WTC11 (cell line): ENCODE results near the gene COL19A1. TPM values are rescaled to one million over a fixed set of nuclear protein-coding genes. Genes with fewer than 3 reads are reported as not detected.
"Not testable (repeated sequence)": the region's sequence is repeated elsewhere in the genome, so short reads cannot be mapped to it uniquely, and the experiment has no call there.

ENCODE experiments used
- ATAC-seq: fragments of 200-7000 bp; cut with Tn5 transposase; 2 replicates; pipeline ENCODE4 v1.10.0; 2021; ENCODE audit warnings: mild to moderate bottlenecking, moderate library complexity
- CTCF ChIA-PET: fragments of 300-600 bp; sonication (Branson Sonifier 250); formaldehyde crosslinking; loops from one replicate; lab custom pipeline; 2021; ENCODE audit warnings: antibody characterized with exemption; lab: Charles Lee
- POLR2A ChIA-PET: fragments of 350-600 bp; sonication (Branson Sonifier 250); formaldehyde crosslinking; loops from one replicate; lab custom pipeline; 2021; ENCODE audit warnings: antibody characterized with exemption; lab: Charles Lee
- DNase-seq: peaks from one replicate; pipeline ENCODE4 v3.0.0; 2021; ENCODE audit warnings: low spot score
- H3K27ac Mint-ChIP-seq: 2 replicates; pipeline ENCODE4 v1.8.0; 2021; ENCODE audit warnings: mixed read lengths
- H3K27me3 Mint-ChIP-seq: 2 replicates; pipeline ENCODE4 v1.8.0; 2021; ENCODE audit warnings: low read depth, mild to moderate bottlenecking, moderate library complexity, mixed read lengths
- H3K36me3 Mint-ChIP-seq: 2 replicates; pipeline ENCODE4 v1.8.0; 2021; ENCODE audit warnings: mixed read lengths
- H3K4me1 Mint-ChIP-seq: 2 replicates; pipeline ENCODE4 v1.8.0; 2022; ENCODE audit warnings: mixed read lengths
- H3K4me3 Mint-ChIP-seq: 2 replicates; pipeline ENCODE4 v1.8.0; 2021; ENCODE audit warnings: mild to moderate bottlenecking, moderate library complexity, mixed read lengths
- H3K9me3 Mint-ChIP-seq: 2 replicates; pipeline ENCODE4 v1.8.0; 2021; ENCODE audit warnings: mixed read lengths
- EMX1 ChIP-seq: fragments of 250-450 bp; sonication (Bioruptor Pico); IDR thresholded peaks from 2 replicates; pipeline ENCODE4 v1.8.0; 2021; ENCODE audit warnings: mild to moderate bottlenecking
- JAZF1 ChIP-seq: fragments of 250-450 bp; sonication (Bioruptor Pico); IDR thresholded peaks from 2 replicates; pipeline ENCODE4 v1.9.0; 2021; ENCODE audit warnings: moderate library complexity, mild to moderate bottlenecking, inconsistent platforms
- KAT7 ChIP-seq: sonication (generic); formaldehyde crosslinking; IDR thresholded peaks from 2 replicates; pipeline ENCODE4 v1.8.1; 2023; ENCODE audit warnings: missing genetic modification reagents, mild to moderate bottlenecking, borderline replicate concordance
- MXD4 ChIP-seq: fragments of 250-450 bp; sonication (Bioruptor Pico); IDR thresholded peaks from 2 replicates; pipeline ENCODE4 v1.8.0; 2021; ENCODE audit warnings: mild to moderate bottlenecking, moderate library complexity, borderline replicate concordance
- NFATC4 ChIP-seq: fragments of 250-450 bp; sonication (Bioruptor Pico); IDR thresholded peaks from 2 replicates; pipeline ENCODE4 v1.9.0; 2021; ENCODE audit warnings: mild to moderate bottlenecking
- SMAD4 ChIP-seq: sonication (generic); formaldehyde crosslinking; IDR thresholded peaks from 2 replicates; pipeline ENCODE4 v1.8.0; 2022; ENCODE audit warnings: mild to moderate bottlenecking, missing genetic modification reagents
- SOX15 ChIP-seq: fragments of 250-450 bp; sonication (Bioruptor Pico); IDR thresholded peaks from 2 replicates; pipeline ENCODE4 v1.9.0; 2021; ENCODE audit warnings: mild to moderate bottlenecking
- TEAD1 ChIP-seq: sonication (generic); formaldehyde crosslinking; IDR thresholded peaks from 2 replicates; pipeline ENCODE4 v1.8.0; 2022; ENCODE audit warnings: mild to moderate bottlenecking, missing genetic modification reagents
- ZNF121 ChIP-seq: sonication (generic); formaldehyde crosslinking; IDR thresholded peaks from 2 replicates; pipeline ENCODE4 v1.8.0; 2023; ENCODE audit warnings: missing genetic modification reagents
- total RNA-seq: library from RNA; stranded (reverse); gene quantifications from 3 replicates; pipeline ENCODE4 v1.2.3, GENCODE V29; 2021
- TF ChIP-seq, protein P1 (sequence below): sonication (generic); formaldehyde crosslinking; IDR thresholded peaks from 2 replicates; pipeline ENCODE4 v1.8.0; 2023; ENCODE audit warnings: mild to moderate bottlenecking, missing genetic modification reagents
- TF ChIP-seq, protein P2 (sequence below): sonication (generic); formaldehyde crosslinking; IDR thresholded peaks from 2 replicates; pipeline ENCODE4 v1.8.1; 2022; ENCODE audit warnings: mild to moderate bottlenecking, moderate library complexity, missing genetic modification reagents
- TF ChIP-seq, protein P3 (sequence below): sonication (generic); formaldehyde crosslinking; IDR thresholded peaks from 2 replicates; pipeline ENCODE4 v1.8.1; 2022; ENCODE audit warnings: missing genetic modification reagents, borderline replicate concordance
- TF ChIP-seq, protein P4 (sequence below): sonication (generic); formaldehyde crosslinking; IDR thresholded peaks from 2 replicates; pipeline ENCODE4 v1.8.1; 2022; ENCODE audit warnings: low read depth, missing genetic modification reagents, borderline replicate concordance
- TF ChIP-seq, protein P5 (sequence below): sonication (generic); formaldehyde crosslinking; IDR thresholded peaks from 2 replicates; pipeline ENCODE4 v1.8.1; 2023; ENCODE audit warnings: mild to moderate bottlenecking, moderate library complexity, missing genetic modification reagents
- TF ChIP-seq, protein P6 (sequence below): sonication (generic); formaldehyde crosslinking; IDR thresholded peaks from 2 replicates; pipeline ENCODE4 v1.8.0; 2022; ENCODE audit warnings: missing genetic modification reagents

COL19A1 gene
- total RNA-seq, 1 experiment from 2014 or later = not detected

DNA sequence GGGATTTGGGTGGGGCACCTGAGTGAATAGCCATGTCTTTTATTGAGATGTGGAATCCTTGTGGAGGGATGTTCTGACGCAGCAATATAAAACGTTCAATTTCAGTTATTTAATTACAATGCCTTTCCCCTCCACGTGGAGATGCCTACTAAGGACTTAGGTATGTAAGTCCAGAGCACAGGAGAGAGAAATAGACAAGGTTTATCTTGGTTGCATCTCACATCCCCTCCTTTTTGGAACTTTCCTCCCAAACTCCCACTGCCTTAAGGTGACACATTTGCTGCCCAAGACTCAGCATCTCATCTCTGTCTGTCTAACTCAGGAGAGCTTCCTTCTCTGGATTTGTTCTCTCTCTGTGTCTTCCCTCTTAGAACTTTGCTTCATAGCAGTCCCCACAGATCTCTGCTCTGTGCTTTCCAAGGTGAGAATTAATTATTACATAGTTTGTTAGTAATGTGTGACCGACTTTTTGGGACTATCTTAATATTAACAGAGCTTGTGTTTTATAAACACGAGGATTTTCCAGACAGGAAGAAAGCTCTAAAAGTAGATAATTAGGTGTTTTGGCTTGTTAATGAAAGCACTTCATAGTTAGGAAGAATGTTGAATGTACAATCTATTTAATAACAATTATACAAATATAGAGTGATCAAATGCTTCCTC lies 52.6 kb downstream of the COL19A1 start:
- ChIA-PET CTCF (no interaction called here), POLR2A (no interaction called here)
- no peak for DNase-seq
- TF ChIP-seq NFATC4 (CRISPR knock-in tag) = no peak
- TF ChIP-seq, protein P1, sequence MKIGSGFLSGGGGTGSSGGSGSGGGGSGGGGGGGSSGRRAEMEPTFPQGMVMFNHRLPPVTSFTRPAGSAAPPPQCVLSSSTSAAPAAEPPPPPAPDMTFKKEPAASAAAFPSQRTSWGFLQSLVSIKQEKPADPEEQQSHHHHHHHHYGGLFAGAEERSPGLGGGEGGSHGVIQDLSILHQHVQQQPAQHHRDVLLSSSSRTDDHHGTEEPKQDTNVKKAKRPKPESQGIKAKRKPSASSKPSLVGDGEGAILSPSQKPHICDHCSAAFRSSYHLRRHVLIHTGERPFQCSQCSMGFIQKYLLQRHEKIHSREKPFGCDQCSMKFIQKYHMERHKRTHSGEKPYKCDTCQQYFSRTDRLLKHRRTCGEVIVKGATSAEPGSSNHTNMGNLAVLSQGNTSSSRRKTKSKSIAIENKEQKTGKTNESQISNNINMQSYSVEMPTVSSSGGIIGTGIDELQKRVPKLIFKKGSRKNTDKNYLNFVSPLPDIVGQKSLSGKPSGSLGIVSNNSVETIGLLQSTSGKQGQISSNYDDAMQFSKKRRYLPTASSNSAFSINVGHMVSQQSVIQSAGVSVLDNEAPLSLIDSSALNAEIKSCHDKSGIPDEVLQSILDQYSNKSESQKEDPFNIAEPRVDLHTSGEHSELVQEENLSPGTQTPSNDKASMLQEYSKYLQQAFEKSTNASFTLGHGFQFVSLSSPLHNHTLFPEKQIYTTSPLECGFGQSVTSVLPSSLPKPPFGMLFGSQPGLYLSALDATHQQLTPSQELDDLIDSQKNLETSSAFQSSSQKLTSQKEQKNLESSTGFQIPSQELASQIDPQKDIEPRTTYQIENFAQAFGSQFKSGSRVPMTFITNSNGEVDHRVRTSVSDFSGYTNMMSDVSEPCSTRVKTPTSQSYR (CRISPR knock-in tag) = no peak
- TF ChIP-seq, protein P2, sequence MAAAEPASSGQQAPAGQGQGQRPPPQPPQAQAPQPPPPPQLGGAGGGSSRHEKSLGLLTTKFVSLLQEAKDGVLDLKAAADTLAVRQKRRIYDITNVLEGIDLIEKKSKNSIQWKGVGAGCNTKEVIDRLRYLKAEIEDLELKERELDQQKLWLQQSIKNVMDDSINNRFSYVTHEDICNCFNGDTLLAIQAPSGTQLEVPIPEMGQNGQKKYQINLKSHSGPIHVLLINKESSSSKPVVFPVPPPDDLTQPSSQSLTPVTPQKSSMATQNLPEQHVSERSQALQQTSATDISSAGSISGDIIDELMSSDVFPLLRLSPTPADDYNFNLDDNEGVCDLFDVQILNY (CRISPR knock-in tag) = no peak
- TF ChIP-seq, protein P3, sequence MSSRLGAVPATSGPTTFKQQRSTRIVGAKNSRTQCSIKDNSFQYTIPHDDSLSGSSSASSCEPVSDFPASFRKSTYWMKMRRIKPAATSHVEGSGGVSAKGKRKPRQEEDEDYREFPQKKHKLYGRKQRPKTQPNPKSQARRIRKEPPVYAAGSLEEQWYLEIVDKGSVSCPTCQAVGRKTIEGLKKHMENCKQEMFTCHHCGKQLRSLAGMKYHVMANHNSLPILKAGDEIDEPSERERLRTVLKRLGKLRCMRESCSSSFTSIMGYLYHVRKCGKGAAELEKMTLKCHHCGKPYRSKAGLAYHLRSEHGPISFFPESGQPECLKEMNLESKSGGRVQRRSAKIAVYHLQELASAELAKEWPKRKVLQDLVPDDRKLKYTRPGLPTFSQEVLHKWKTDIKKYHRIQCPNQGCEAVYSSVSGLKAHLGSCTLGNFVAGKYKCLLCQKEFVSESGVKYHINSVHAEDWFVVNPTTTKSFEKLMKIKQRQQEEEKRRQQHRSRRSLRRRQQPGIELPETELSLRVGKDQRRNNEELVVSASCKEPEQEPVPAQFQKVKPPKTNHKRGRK (CRISPR knock-in tag) = no peak
- peaks cover 10% of the 10 kb centered on the region for H3K4me1 Mint-ChIP-seq
- H3K27me3 Mint-ChIP-seq = no peaks in the 10 kb centered on the region
- H3K27ac Mint-ChIP-seq = no peak overlapping the region
- no peaks in the 10 kb centered on the region for H3K36me3 Mint-ChIP-seq
- no peak for ATAC-seq
- H3K9me3 Mint-ChIP-seq = peaks cover 4% of the 10 kb centered on the region
- no peak overlapping the region for H3K4me3 Mint-ChIP-seq

DNA sequence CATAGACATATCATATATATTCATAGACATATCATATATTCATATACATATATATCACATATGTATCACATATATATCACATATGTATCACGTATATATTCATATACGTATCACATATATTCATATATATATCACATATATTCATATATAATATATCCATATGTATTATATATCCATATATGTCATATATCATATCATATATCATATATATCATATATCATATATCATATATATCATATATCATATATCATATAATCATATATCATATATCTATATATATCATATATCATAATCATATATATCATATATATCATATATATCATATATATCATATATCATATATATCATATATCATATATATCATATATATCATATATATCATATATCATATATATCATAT lies 54.7 kb downstream of the COL19A1 start:
- H3K4me1 Mint-ChIP-seq, H3K4me3 Mint-ChIP-seq, H3K27me3 Mint-ChIP-seq, CTCF ChIA-PET, POLR2A ChIA-PET, H3K27ac Mint-ChIP-seq, DNase-seq, ATAC-seq: not testable (repeated sequence)
- Mint-ChIP-seq H3K36me3 (peaks cover 10% of the 10 kb centered on the region; the same call in 1 of the 2 replicates), H3K9me3 (peaks cover 11% of the 10 kb centered on the region)

DNA sequence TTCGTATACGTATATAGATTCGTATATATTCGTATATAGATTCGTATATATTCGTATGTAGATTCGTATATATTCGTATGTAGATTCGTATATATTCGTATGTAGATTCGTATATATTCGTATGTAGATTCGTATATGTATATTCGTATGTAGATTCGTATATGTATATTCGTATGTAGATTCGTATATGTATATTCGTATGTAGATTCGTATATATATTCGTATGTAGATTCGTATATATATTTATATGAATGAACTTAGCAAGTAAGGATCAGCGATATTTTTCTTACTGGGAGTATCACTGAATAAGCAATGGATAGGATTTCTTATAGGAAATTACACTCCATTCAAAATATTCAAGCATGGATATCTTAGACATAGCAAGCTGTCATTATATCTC lies 55.3 kb downstream of the COL19A1 start:
- POLR2A ChIA-PET, ATAC-seq: not testable (repeated sequence)

DNA sequence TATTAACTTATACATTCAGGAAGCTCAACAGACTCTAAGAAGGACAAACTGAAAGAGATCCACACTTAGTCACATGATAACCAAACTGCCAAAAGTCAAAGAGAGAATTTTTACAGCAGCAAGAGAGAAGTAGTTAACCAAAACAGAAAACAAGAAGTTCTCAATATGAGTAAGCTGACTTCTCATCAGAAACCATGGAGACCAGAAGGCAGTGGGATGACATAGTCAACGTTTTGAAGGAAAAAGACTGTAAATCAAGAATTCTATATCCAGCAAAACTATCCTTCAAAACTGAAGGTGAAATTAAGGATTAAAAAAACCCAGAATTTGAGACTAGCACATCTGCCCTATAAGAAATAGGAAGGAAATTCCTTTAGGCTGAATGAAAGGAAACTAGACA lies 60.4 kb downstream of the COL19A1 start:
- CTCF ChIA-PET = no interaction called here

More for the DNA sequence above, 55.3 kb downstream of the COL19A1 start:
- Mint-ChIP-seq H3K36me3 (peaks cover 10% of the 10 kb centered on the region; the same call in 1 of the 2 replicates), H3K9me3 (peaks cover 16% of the 10 kb centered on the region)
- CTCF ChIA-PET = interaction anchor here (0.7 kb wide), 1 partner anchor 8 kb away, joined by 3 read pairs; no protein-coding TSS in a partner anchor
- not testable (repeated sequence) for H3K27me3 Mint-ChIP-seq, H3K4me3 Mint-ChIP-seq, H3K4me1 Mint-ChIP-seq, H3K27ac Mint-ChIP-seq, DNase-seq

More for the DNA sequence above, 60.4 kb downstream of the COL19A1 start:
- no peaks in the 10 kb centered on the region for H3K4me1 Mint-ChIP-seq
- no peak for DNase-seq
- TF ChIP-seq MXD4 (CRISPR knock-in tag) = no peak
- no peak for TF ChIP-seq TEAD1 (CRISPR knock-in tag)
- TF ChIP-seq, protein P4, sequence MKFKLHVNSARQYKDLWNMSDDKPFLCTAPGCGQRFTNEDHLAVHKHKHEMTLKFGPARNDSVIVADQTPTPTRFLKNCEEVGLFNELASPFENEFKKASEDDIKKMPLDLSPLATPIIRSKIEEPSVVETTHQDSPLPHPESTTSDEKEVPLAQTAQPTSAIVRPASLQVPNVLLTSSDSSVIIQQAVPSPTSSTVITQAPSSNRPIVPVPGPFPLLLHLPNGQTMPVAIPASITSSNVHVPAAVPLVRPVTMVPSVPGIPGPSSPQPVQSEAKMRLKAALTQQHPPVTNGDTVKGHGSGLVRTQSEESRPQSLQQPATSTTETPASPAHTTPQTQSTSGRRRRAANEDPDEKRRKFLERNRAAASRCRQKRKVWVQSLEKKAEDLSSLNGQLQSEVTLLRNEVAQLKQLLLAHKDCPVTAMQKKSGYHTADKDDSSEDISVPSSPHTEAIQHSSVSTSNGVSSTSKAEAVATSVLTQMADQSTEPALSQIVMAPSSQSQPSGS (CRISPR knock-in tag) = no peak
- TF ChIP-seq JAZF1 = no peak
- TF ChIP-seq, protein P5, sequence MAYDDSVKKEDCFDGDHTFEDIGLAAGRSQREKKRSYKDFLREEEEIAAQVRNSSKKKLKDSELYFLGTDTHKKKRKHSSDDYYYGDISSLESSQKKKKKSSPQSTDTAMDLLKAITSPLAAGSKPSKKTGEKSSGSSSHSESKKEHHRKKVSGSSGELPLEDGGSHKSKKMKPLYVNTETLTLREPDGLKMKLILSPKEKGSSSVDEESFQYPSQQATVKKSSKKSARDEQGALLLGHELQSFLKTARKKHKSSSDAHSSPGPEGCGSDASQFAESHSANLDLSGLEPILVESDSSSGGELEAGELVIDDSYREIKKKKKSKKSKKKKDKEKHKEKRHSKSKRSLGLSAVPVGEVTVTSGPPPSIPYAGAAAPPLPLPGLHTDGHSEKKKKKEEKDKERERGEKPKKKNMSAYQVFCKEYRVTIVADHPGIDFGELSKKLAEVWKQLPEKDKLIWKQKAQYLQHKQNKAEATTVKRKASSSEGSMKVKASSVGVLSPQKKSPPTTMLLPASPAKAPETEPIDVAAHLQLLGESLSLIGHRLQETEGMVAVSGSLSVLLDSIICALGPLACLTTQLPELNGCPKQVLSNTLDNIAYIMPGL (CRISPR knock-in tag) = no peak
- TF ChIP-seq EMX1 = no peak
- no peak for TF ChIP-seq ZNF121 (CRISPR knock-in tag)
- no peak for TF ChIP-seq KAT7 (CRISPR knock-in tag)
- TF ChIP-seq SOX15 (CRISPR knock-in tag) = no peak
- TF ChIP-seq, protein P6, sequence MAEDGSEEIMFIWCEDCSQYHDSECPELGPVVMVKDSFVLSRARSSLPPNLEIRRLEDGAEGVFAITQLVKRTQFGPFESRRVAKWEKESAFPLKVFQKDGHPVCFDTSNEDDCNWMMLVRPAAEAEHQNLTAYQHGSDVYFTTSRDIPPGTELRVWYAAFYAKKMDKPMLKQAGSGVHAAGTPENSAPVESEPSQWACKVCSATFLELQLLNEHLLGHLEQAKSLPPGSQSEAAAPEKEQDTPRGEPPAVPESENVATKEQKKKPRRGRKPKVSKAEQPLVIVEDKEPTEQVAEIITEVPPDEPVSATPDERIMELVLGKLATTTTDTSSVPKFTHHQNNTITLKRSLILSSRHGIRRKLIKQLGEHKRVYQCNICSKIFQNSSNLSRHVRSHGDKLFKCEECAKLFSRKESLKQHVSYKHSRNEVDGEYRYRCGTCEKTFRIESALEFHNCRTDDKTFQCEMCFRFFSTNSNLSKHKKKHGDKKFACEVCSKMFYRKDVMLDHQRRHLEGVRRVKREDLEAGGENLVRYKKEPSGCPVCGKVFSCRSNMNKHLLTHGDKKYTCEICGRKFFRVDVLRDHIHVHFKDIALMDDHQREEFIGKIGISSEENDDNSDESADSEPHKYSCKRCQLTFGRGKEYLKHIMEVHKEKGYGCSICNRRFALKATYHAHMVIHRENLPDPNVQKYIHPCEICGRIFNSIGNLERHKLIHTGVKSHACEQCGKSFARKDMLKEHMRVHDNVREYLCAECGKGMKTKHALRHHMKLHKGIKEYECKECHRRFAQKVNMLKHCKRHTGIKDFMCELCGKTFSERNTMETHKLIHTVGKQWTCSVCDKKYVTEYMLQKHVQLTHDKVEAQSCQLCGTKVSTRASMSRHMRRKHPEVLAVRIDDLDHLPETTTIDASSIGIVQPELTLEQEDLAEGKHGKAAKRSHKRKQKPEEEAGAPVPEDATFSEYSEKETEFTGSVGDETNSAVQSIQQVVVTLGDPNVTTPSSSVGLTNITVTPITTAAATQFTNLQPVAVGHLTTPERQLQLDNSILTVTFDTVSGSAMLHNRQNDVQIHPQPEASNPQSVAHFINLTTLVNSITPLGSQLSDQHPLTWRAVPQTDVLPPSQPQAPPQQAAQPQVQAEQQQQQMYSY = no peak
- TF ChIP-seq SMAD4 (CRISPR knock-in tag) = no peak
- ATAC-seq = no peak
- peaks cover 10% of the 10 kb centered on the region; the same call in 1 of the 2 replicates for H3K36me3 Mint-ChIP-seq
- H3K27me3 Mint-ChIP-seq = no peaks in the 10 kb centered on the region; the same call in 1 of the 2 replicates
- H3K27ac Mint-ChIP-seq = no peak overlapping the region
- POLR2A ChIA-PET = no interaction called here
- peaks cover 21% of the 10 kb centered on the region for H3K9me3 Mint-ChIP-seq
- no peak overlapping the region for H3K4me3 Mint-ChIP-seq
